Measurements from ENCODE around the gene SPPL2A.

The SPPL2A gene

GRCh38 chr15:50685976-50686468 lies 79.5 kb downstream of the SPPL2A start:
- peak; percentile 92 for DNase-seq

GRCh38 chr15:50685191-50685975 lies 80.1 kb downstream of the SPPL2A start:
- DNase-seq, result no peak

- DNase-seq, result no peak
These were observed 84.0 kb downstream of the SPPL2A start for GRCh38 chr15:50681467-50681866.

GRCh38 chr15:50676799-50677483 lies 88.6 kb downstream of the SPPL2A start:
- DNase-seq, result no peak

- no peak for DNase-seq
These were observed 89.9 kb downstream of the SPPL2A start for GRCh38 chr15:50675535-50676144.

- no peak for DNase-seq
These were observed 95.4 kb downstream of the SPPL2A start for GRCh38 chr15:50670115-50670514.

- DNase-seq, result no peak
These were observed 95.9 kb downstream of the SPPL2A start for GRCh38 chr15:50669611-50670010.

GRCh38 chr15:50665938-50666337 lies 99.6 kb downstream of the SPPL2A start:
- no peak for DNase-seq

- DNase-seq, result no peak
These were observed 110.0 kb downstream of the SPPL2A start for GRCh38 chr15:50655555-50655954.

- no peak for DNase-seq
These were observed 112.3 kb downstream of the SPPL2A start for GRCh38 chr15:50653156-50653743.

GRCh38 chr15:50652671-50653070 lies 112.8 kb downstream of the SPPL2A start:
- DNase-seq, result no peak
